GM10266 (cell line): ENCODE measurements around the gene CORO2B.

Source experiments
- DNase-seq: peaks from one replicate; pipeline ENCODE4 v3.0.0; 2012; ENCODE audit errors: extremely low spot score
- TF ChIP-seq, protein P1 (sequence below): IDR thresholded peaks from 2 replicates; pipeline ENCODE4 v1.5.1; 2012; ENCODE audit warnings: mild to moderate bottlenecking, low read depth; ENCODE audit not compliant: control insufficient read depth, insufficient read depth; ENCODE audit errors: missing control alignments

CORO2B gene

DNA sequence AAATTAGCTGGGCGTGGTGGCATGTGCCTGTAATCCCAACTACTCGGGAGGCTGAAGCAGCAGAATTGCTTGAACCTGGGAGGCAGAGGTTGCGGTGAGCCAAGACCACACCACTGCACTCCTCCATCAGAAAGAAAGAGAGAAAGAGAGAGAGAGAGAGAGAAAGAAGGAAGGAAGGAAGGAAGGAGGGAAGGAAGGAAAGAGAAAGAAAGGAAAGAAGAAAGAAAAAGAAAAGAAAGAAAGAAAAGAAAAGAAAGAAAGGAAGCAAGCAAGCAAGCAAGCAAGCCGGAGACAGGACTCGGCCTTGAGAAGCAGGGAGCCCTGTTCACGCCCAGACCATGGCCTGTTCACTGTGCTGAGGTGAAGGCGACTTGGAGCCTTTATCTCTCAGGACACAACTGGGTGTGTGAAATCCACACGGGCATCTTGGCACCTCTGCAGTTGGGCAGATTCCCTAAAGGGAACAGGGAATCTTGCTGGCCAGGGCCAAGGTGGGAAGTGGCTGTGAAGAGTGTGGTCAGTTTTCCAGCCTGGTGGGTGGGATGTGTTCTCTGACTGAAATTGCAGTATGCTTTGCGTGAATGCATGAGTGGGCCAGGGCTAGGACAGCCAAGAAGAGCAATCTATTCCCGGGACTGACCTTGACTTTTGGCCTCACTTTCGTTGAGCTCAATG lies 90.3 kb downstream of the CORO2B start:
- DNase-seq: no peak
- TF ChIP-seq, protein P1, sequence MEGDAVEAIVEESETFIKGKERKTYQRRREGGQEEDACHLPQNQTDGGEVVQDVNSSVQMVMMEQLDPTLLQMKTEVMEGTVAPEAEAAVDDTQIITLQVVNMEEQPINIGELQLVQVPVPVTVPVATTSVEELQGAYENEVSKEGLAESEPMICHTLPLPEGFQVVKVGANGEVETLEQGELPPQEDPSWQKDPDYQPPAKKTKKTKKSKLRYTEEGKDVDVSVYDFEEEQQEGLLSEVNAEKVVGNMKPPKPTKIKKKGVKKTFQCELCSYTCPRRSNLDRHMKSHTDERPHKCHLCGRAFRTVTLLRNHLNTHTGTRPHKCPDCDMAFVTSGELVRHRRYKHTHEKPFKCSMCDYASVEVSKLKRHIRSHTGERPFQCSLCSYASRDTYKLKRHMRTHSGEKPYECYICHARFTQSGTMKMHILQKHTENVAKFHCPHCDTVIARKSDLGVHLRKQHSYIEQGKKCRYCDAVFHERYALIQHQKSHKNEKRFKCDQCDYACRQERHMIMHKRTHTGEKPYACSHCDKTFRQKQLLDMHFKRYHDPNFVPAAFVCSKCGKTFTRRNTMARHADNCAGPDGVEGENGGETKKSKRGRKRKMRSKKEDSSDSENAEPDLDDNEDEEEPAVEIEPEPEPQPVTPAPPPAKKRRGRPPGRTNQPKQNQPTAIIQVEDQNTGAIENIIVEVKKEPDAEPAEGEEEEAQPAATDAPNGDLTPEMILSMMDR: no peak

DNA sequence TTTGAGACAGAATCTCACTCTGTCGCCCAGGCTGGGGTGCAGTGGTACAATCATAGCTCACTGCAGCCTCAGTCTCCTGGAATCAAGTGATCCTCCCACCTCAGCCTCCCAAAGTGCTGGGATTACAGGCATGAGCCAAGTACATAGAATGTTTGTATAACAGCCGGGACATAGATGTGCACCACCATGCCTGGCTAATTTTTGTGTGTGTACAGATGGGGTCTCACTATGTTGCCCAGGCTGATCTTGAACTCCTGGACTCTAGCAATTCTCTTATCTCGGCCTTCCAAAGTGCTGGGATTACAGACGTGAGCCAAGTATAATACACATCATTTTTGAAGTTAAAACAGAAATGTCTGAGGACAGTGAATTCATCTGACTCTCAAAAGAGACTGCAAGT lies 93.5 kb downstream of the CORO2B start:
- TF ChIP-seq, protein P1: no peak
- DNase-seq: no peak

DNA sequence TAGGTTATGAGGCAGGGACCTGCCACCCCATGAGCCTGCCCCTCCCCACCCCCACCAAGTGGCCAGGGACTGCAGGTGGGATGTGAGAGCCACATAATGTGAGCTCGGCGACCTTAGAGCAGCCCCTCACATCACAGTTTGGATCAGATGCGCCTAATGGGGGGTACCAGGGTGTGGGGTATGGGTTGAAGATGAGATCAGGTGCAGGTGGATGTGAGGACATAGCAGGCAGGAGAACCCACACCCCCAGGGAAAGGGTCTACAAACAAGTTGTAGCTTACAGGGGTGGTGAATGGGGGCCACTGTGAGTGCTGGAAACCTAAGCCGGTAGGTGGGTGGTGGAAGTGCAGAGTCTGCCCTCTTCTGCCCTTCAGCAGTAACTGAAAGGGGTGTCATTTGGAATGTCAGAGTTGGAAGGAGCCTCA lies 94.0 kb downstream of the CORO2B start:
- no peak for DNase-seq
- TF ChIP-seq, protein P1: no peak

DNA sequence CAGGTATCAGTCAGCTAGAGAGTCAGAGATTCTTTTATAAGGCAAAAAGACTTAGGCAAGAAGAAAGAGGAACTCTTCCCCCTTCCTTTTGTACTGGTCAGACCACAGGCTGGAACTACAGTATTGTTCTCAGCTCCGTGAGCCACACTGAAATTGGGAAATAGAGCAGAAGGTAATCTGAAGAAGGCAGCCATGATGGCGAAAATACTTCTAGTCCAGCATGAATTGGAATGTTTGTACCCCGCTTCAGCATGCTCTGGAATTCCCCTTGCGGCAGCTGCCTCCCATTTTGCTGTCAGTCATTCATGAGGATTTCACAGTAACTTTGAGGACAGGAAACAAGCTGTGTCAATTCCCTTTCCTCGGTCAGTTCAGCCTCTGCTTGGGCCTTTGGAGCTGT lies 96.2 kb downstream of the CORO2B start:
- TF ChIP-seq, protein P1: no peak
- no peak for DNase-seq

DNA sequence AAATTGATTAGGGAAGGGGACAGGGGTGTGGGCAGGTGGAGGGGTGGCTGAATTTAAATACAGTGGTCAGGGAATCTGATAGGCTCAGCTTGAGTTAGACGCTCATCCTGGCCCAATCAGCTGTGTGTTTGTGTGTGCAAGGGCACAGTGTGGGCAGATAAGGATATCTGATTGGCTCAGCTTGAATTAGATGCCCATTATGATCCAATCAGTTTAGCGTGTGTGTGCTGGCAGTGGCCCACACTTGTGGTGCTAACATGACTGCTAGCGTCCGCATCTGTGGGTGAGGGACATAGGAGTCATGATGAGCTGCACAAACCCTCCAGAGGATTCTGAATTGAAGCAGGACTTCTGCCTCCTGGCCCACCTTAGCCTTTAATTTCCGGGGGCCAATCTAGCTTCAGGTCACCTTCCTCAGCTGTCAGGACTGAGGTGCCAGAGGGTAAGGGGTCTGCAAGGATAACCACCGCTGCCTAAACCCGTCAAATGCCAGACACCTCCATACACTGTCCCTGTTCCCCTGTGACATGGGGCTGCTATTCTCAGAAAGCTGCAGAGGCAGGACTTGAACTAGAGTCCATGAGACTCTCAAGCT lies 97.3 kb downstream of the CORO2B start:
- TF ChIP-seq, protein P1: no peak
- no peak for DNase-seq

DNA sequence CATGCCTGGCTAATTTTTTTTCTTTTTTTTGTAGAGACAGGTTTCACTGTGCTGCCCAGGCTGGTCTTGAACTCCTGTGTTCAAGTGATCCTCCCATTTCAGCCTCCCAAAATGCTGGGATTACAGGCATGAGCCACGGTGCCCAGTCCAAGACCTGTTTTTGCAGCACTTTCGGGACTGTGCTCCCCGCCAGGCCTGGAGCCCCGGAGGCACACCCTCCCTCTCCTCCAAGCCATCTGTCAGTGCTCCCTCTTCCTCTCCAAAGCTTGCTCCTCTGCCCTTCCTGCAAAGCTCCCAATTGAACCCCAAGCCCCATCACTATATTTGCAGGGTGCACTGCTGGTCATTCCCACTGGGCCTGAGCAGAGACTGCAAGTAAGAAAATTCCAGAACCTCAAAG lies 98.1 kb downstream of the CORO2B start:
- TF ChIP-seq, protein P1: no peak
- DNase-seq: no peak

DNA sequence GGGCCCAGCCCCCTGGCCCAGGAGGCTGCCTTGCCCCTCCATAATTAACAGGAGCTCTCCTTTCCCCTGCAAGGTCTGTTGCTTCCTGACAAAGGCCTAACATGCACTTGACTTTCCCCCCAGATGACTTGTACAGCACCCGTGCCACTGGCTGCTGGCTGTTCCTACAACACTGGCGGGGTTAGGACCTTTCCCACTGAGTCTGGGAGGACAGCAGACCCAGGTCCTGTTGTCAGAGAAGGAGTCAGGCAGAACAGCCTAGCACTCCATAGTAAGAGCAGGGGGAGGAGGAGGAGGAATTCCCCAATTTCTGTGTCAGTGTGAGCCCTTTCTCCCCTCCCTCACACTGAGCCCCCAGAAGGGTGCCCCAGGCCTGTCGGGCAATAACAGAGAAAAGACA lies 99.2 kb downstream of the CORO2B start:
- no peak for DNase-seq
- TF ChIP-seq, protein P1: no peak
